PFSK-1 (cell line): ENCODE data around the gene CNGB1.

Source experiments
- FOXP2 ChIP-seq: optimal IDR thresholded peaks from 2 replicates; pipeline ENCODE3; 2011; ENCODE audit warnings: borderline replicate concordance, control low read depth, inconsistent platforms; ENCODE audit not compliant: insufficient read depth; ENCODE audit errors: extremely low read length, extremely low read depth
- POLR2AphosphoS5 ChIP-seq: IDR thresholded peaks from 2 replicates; pipeline ENCODE4 v1.6.1; 2012; ENCODE audit warnings: low read depth, mild to moderate bottlenecking, control low read depth, low read length, moderate library complexity
- REST ChIP-seq, 2 experiments: IDR thresholded peaks; 2 replicates each; pipeline versions ENCODE4 v1.6.1 to v1.8.0; 2011 to 2012; ENCODE audit warnings: low read depth in 2 of 2, low read length in 2 of 2, control low read depth in 1 of 2, inconsistent platforms in 1 of 2, mild to moderate bottlenecking in 1 of 2, moderate library complexity in 1 of 2; ENCODE audit not compliant: insufficient read depth in 1 of 2
- SIN3A ChIP-seq: IDR thresholded peaks from 2 replicates; pipeline ENCODE4 v1.6.1; 2012; ENCODE audit warnings: mild to moderate bottlenecking, low read length, moderate library complexity, borderline replicate concordance; ENCODE audit not compliant: insufficient read depth
- TAF1 ChIP-seq: IDR thresholded peaks from 2 replicates; pipeline ENCODE4 v1.6.1; 2012; ENCODE audit warnings: low read length, control low read depth, borderline replicate concordance; ENCODE audit not compliant: insufficient read depth

Gene CNGB1

DNA sequence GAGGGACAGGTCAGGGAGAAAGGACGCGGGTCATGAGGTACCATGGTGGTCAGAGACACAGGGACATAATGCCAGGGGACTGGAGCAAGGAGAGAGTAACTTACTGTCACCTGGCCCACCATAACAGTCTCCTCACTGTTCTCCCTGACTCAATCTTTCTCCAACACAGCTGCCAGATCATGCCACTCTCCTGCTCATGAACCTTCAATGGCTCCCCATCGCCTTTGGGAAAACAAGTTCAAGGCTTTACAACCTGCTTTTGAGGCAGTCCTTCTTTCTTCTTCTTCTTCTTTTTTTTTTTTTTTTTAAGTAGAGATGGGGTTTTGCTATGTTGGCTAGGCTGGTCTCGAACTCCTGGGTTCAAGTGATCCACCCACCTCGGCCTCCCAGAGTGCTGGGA is 22.9 kb downstream of the CNGB1 start:
- TF ChIP-seq TAF1: no peak
- no peak for TF ChIP-seq SIN3A
- no peak for TF ChIP-seq POLR2AphosphoS5
- no peak for TF ChIP-seq FOXP2
- no peak for TF ChIP-seq REST (IDR thresholded peaks at IDR 0.05; ENCODE audit: insufficient read depth in 1 of 2, low read depth in 2 of 2, low read length in 2 of 2)

GRCh38 chr16:57947261-57947660 is 23.7 kb downstream of the CNGB1 start:
- no peak for TF ChIP-seq POLR2AphosphoS5
- TF ChIP-seq TAF1: no peak
- no peak for TF ChIP-seq REST (IDR thresholded peaks at IDR 0.05; ENCODE audit: insufficient read depth in 1 of 2, low read depth in 2 of 2, low read length in 2 of 2)
- no peak for TF ChIP-seq SIN3A
- no peak for TF ChIP-seq FOXP2

DNA sequence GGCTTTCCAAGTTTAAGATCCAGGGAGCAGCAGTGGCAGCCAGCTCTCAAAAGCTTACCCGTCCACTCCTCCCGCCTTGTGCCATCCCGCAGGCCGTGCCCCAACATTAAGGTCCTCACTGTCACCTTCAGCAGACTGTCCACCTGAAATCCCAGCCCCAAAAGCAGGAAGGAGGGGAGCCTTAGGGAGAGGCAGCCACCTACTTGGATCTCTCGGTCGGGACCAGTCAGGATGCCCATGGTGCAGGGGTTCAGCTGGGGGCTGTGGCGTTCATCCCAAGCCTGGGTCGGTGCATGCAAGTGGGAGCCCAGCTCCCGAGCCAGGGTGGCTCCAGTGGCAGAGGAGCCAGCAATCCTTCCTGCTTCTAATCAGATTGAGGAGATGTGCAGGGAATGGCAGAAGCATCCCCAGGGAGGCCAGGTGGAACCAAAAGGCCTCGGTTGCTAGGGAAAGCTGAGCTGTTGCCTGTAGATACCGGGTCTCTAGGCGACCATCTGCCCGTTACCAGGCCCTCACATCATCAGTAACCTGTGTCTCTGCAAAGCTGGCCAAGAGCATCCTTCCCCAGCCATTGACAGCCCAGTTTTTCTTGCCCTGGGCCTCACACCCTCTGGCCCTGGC is 24.6 kb downstream of the CNGB1 start:
- TF ChIP-seq POLR2AphosphoS5 (no peak), REST (IDR thresholded peaks at IDR 0.05; ENCODE audit: insufficient read depth in 1 of 2, low read depth in 2 of 2, low read length in 2 of 2) (no peak), SIN3A (no peak), TAF1 (no peak), FOXP2 (no peak)

DNA sequence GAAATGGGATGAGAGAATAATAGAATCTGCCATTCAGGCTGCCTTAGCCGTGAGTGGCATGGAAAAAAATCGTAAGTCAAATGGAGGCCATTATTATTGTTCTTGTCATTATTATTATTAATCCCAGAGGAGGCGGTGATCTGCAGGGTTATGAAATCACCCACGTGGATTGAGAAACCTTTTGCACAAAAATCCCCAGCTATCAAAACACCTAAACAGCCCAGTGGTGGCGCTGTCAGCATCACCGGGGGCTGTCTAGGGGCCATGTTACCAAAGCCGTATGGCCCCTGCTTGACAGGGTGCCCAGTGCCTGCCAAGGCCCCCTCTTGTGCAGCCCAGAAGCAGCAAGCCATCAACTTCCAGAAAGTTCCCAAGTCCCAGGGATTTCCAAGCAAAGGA is 25.2 kb downstream of the CNGB1 start:
- no peak for TF ChIP-seq POLR2AphosphoS5
- TF ChIP-seq SIN3A: no peak
- TF ChIP-seq TAF1: no peak
- TF ChIP-seq REST (IDR thresholded peaks at IDR 0.05; ENCODE audit: insufficient read depth in 1 of 2, low read depth in 2 of 2, low read length in 2 of 2): no peak
- no peak for TF ChIP-seq FOXP2
